HEK293 (cell line): ENCODE data around the gene NAP1L1.

ENCODE experiments used
- GFI1B ChIP-seq: fragments of 450-650 bp; formaldehyde crosslinking; IDR thresholded peaks from 2 replicates; pipeline ENCODE4 v1.5.1; 2016; ENCODE audit warnings: missing biosample characterization, missing genetic modification characterization
- GLIS1 ChIP-seq: fragments of 450-650 bp; formaldehyde crosslinking; IDR thresholded peaks from 2 replicates; pipeline ENCODE4 v1.5.1; 2016; ENCODE audit warnings: missing biosample characterization, missing genetic modification characterization
- HOXA7 ChIP-seq: sonication (generic); formaldehyde crosslinking; IDR thresholded peaks from 2 replicates; pipeline ENCODE4 v1.8.1; 2022; ENCODE audit warnings: missing genetic modification reagents, borderline replicate concordance
- KLF16 ChIP-seq: fragments of 450-650 bp; formaldehyde crosslinking; IDR thresholded peaks from 2 replicates; pipeline ENCODE4 v1.5.1; 2017; ENCODE audit warnings: missing biosample characterization, missing genetic modification characterization
- SALL2 ChIP-seq: fragments of 450-650 bp; formaldehyde crosslinking; IDR thresholded peaks from 2 replicates; pipeline ENCODE4 v1.5.0; 2017; ENCODE audit warnings: missing biosample characterization, mild to moderate bottlenecking, missing genetic modification characterization, borderline replicate concordance
- YY1 ChIP-seq: fragments of 450-650 bp; formaldehyde crosslinking; IDR thresholded peaks from 2 replicates; pipeline ENCODE4 v1.5.1; 2018; ENCODE audit warnings: missing biosample characterization, missing genetic modification characterization
- ZBTB20 ChIP-seq: fragments of 450-650 bp; formaldehyde crosslinking; IDR thresholded peaks from 2 replicates; pipeline ENCODE4 v1.5.1; 2016; ENCODE audit warnings: missing biosample characterization, missing genetic modification characterization
- ZFP41 ChIP-seq: fragments of 450-650 bp; formaldehyde crosslinking; IDR thresholded peaks from 2 replicates; pipeline ENCODE4 v1.5.1; 2016; ENCODE audit warnings: missing biosample characterization, missing genetic modification characterization, borderline replicate concordance
- ZNF114 ChIP-seq: fragments of 450-650 bp; formaldehyde crosslinking; IDR thresholded peaks from 2 replicates; pipeline ENCODE4 v1.5.0; 2017; ENCODE audit warnings: missing biosample characterization, missing genetic modification characterization
- ZNF140 ChIP-seq: fragments of 450-650 bp; formaldehyde crosslinking; IDR thresholded peaks from 2 replicates; pipeline ENCODE4 v1.5.1; 2016; ENCODE audit warnings: missing biosample characterization, missing genetic modification characterization
- ZNF239 ChIP-seq: fragments of 450-650 bp; formaldehyde crosslinking; IDR thresholded peaks from 2 replicates; pipeline ENCODE4 v1.5.1; 2016; ENCODE audit warnings: missing biosample characterization, missing genetic modification characterization
- ZNF248 ChIP-seq: fragments of 450-650 bp; formaldehyde crosslinking; IDR thresholded peaks from 2 replicates; pipeline ENCODE4 v1.5.1; 2017; ENCODE audit warnings: missing biosample characterization, missing genetic modification characterization
- ZNF366 ChIP-seq: fragments of 450-650 bp; formaldehyde crosslinking; conservative IDR thresholded peaks from 2 replicates; pipeline ENCODE4 v1.5.1; 2016; ENCODE audit warnings: missing biosample characterization, missing genetic modification characterization
- ZNF433 ChIP-seq: fragments of 450-650 bp; formaldehyde crosslinking; IDR thresholded peaks from 2 replicates; pipeline ENCODE4 v1.5.1; 2016; ENCODE audit warnings: missing biosample characterization, missing genetic modification characterization, low read depth
- ZNF473 ChIP-seq: fragments of 450-650 bp; formaldehyde crosslinking; IDR thresholded peaks from 2 replicates; pipeline ENCODE4 v1.5.1; 2017; ENCODE audit warnings: missing biosample characterization, missing genetic modification characterization
- ZNF514 ChIP-seq: fragments of 450-650 bp; formaldehyde crosslinking; IDR thresholded peaks from 2 replicates; pipeline ENCODE4 v1.5.1; 2016; ENCODE audit warnings: missing biosample characterization, missing genetic modification characterization
- ZNF521 ChIP-seq: fragments of 450-650 bp; formaldehyde crosslinking; IDR thresholded peaks from 2 replicates; pipeline ENCODE4 v1.5.1; 2017; ENCODE audit warnings: missing biosample characterization, mild to moderate bottlenecking, missing genetic modification characterization
- ZNF530 ChIP-seq: fragments of 450-650 bp; formaldehyde crosslinking; IDR thresholded peaks from 2 replicates; pipeline ENCODE4 v1.5.1; 2016; ENCODE audit warnings: low read depth, missing biosample characterization, missing genetic modification characterization
- ZNF549 ChIP-seq: fragments of 450-650 bp; IDR thresholded peaks from 2 replicates; pipeline ENCODE4 v1.5.1; 2018; ENCODE audit warnings: missing biosample characterization, missing genetic modification characterization, mild to moderate bottlenecking, inconsistent platforms, moderate library complexity
- ZNF560 ChIP-seq: fragments of 450-650 bp; formaldehyde crosslinking; IDR thresholded peaks from 2 replicates; pipeline ENCODE4 v1.5.1; 2017; ENCODE audit warnings: missing biosample characterization, missing genetic modification characterization, borderline replicate concordance
- ZNF585B ChIP-seq: fragments of 450-650 bp; formaldehyde crosslinking; IDR thresholded peaks from 2 replicates; pipeline ENCODE4 v1.5.1; 2016; ENCODE audit warnings: missing biosample characterization, missing genetic modification characterization
- ZNF664 ChIP-seq: fragments of 450-650 bp; formaldehyde crosslinking; IDR thresholded peaks from 2 replicates; pipeline ENCODE4 v1.5.1; 2016; ENCODE audit warnings: missing biosample characterization, missing genetic modification characterization
- ZNF768 ChIP-seq: fragments of 450-650 bp; formaldehyde crosslinking; IDR thresholded peaks from 2 replicates; pipeline ENCODE4 v1.5.1; 2018; ENCODE audit warnings: missing biosample characterization, mild to moderate bottlenecking, missing genetic modification characterization
- TF ChIP-seq, protein P1 (sequence below): fragments of 450-650 bp; formaldehyde crosslinking; IDR thresholded peaks from 2 replicates; pipeline ENCODE4 v1.5.1; 2017; ENCODE audit warnings: missing biosample characterization, missing genetic modification characterization
- TF ChIP-seq, protein P2 (sequence below): fragments of 450-650 bp; formaldehyde crosslinking; IDR thresholded peaks from 2 replicates; pipeline ENCODE4 v1.5.1; 2016; ENCODE audit warnings: missing biosample characterization, missing genetic modification characterization
- TF ChIP-seq, protein P3 (sequence below): fragments of 450-650 bp; formaldehyde crosslinking; IDR thresholded peaks from 2 replicates; pipeline ENCODE4 v1.5.1; 2017; ENCODE audit warnings: missing biosample characterization, missing genetic modification characterization
- TF ChIP-seq, protein P4 (sequence below): fragments of 450-650 bp; formaldehyde crosslinking; IDR thresholded peaks from 2 replicates; pipeline ENCODE4 v1.5.1; 2016; ENCODE audit warnings: missing biosample characterization, missing genetic modification characterization
- TF ChIP-seq, protein P5 (sequence below): fragments of 450-650 bp; formaldehyde crosslinking; IDR thresholded peaks from 2 replicates; pipeline ENCODE4 v1.5.1; 2016; ENCODE audit warnings: missing biosample characterization, missing genetic modification characterization
- TF ChIP-seq, protein P6 (sequence below): fragments of 450-650 bp; formaldehyde crosslinking; IDR thresholded peaks from 2 replicates; pipeline ENCODE4 v1.5.1; 2016; ENCODE audit warnings: missing biosample characterization, missing genetic modification characterization, low read depth

NAP1L1 gene

DNA sequence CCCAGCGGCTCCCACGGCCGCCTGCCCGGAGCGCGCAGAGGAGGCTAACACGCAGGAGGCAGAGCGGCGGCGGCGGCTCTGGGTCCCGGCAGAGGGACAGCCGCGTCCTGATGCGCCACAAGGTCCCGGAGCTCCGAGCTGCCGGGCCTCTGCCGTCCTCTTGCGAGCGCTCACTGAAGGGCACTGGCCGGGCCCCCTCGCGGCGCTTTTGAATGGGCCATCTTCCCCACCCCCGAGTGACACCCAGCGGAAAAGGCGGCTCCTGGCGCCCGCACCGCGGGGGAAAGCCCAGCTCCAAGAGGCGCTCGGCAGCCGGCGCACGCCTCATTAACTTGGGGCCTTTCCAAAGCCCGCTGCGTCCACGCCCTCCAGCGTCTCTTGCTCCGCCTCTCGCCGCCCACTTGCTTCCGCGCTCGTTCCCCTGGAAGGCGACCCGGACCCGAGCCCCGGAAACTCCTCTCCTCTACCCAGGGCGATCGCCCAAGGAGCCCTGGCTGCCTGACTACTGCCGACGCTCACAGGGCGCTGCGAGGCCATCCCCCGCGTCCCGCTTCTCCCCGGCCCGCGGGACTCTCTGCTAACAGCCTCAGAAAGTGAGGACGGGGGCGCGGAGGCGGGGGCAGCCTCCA is 53.0 kb downstream of the NAP1L1 start, which contains the start of gene PHLDA1 (continued):
- TF ChIP-seq ZNF114 (tag by site-specific recombination) (no peak), HOXA7 (CRISPR knock-in tag) (no peak), ZNF473 (tag by site-specific recombination) (no peak), ZNF433 (tag by site-specific recombination) (no peak), KLF16 (peak; percentile 70), ZNF549 (tag by site-specific recombination) (0 out of 2 replicates have a peak, but pooled peaks have one; percentile 10), ZNF560 (tag by site-specific recombination) (no peak), GLIS1 (peak; percentile 80), GFI1B (tag by site-specific recombination) (no peak), ZNF239 (tag by site-specific recombination) (no peak), ZFP41 (no peak), ZNF530 (no peak), ZNF585B (tag by site-specific recombination) (no peak), ZNF521 (tag by site-specific recombination) (no peak), ZNF366 (tag by site-specific recombination) (no peak), ZNF248 (no peak), ZBTB20 (tag by site-specific recombination) (peak; percentile 92), ZNF664 (tag by site-specific recombination) (no peak), ZNF514 (tag by site-specific recombination) (no peak), SALL2 (tag by site-specific recombination) (no peak), ZNF768 (tag by site-specific recombination) (no peak), YY1 (tag by site-specific recombination) (0 out of 2 replicates have a peak, but pooled peaks have one; percentile 17), ZNF140 (tag by site-specific recombination) (no peak)
- TF ChIP-seq, protein P1, sequence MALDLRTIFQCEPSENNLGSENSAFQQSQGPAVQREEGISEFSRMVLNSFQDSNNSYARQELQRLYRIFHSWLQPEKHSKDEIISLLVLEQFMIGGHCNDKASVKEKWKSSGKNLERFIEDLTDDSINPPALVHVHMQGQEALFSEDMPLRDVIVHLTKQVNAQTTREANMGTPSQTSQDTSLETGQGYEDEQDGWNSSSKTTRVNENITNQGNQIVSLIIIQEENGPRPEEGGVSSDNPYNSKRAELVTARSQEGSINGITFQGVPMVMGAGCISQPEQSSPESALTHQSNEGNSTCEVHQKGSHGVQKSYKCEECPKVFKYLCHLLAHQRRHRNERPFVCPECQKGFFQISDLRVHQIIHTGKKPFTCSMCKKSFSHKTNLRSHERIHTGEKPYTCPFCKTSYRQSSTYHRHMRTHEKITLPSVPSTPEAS (tag by site-specific recombination), result no peak
- TF ChIP-seq, protein P2, sequence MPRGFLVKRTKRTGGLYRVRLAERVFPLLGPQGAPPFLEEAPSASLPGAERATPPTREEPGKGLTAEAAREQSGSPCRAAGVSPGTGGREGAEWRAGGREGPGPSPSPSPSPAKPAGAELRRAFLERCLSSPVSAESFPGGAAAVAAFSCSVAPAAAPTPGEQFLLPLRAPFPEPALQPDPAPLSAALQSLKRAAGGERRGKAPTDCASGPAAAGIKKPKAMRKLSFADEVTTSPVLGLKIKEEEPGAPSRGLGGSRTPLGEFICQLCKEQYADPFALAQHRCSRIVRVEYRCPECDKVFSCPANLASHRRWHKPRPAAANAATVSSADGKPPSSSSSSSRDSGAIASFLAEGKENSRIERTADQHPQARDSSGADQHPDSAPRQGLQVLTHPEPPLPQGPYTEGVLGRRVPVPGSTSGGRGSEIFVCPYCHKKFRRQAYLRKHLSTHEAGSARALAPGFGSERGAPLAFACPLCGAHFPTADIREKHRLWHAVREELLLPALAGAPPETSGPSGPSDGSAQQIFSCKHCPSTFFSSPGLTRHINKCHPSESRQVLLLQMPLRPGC (tag by site-specific recombination), result no peak
- TF ChIP-seq, protein P3, sequence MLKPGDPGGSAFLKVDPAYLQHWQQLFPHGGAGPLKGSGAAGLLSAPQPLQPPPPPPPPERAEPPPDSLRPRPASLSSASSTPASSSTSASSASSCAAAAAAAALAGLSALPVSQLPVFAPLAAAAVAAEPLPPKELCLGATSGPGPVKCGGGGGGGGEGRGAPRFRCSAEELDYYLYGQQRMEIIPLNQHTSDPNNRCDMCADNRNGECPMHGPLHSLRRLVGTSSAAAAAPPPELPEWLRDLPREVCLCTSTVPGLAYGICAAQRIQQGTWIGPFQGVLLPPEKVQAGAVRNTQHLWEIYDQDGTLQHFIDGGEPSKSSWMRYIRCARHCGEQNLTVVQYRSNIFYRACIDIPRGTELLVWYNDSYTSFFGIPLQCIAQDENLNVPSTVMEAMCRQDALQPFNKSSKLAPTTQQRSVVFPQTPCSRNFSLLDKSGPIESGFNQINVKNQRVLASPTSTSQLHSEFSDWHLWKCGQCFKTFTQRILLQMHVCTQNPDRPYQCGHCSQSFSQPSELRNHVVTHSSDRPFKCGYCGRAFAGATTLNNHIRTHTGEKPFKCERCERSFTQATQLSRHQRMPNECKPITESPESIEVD (tag by site-specific recombination), result no peak
- TF ChIP-seq, protein P4, sequence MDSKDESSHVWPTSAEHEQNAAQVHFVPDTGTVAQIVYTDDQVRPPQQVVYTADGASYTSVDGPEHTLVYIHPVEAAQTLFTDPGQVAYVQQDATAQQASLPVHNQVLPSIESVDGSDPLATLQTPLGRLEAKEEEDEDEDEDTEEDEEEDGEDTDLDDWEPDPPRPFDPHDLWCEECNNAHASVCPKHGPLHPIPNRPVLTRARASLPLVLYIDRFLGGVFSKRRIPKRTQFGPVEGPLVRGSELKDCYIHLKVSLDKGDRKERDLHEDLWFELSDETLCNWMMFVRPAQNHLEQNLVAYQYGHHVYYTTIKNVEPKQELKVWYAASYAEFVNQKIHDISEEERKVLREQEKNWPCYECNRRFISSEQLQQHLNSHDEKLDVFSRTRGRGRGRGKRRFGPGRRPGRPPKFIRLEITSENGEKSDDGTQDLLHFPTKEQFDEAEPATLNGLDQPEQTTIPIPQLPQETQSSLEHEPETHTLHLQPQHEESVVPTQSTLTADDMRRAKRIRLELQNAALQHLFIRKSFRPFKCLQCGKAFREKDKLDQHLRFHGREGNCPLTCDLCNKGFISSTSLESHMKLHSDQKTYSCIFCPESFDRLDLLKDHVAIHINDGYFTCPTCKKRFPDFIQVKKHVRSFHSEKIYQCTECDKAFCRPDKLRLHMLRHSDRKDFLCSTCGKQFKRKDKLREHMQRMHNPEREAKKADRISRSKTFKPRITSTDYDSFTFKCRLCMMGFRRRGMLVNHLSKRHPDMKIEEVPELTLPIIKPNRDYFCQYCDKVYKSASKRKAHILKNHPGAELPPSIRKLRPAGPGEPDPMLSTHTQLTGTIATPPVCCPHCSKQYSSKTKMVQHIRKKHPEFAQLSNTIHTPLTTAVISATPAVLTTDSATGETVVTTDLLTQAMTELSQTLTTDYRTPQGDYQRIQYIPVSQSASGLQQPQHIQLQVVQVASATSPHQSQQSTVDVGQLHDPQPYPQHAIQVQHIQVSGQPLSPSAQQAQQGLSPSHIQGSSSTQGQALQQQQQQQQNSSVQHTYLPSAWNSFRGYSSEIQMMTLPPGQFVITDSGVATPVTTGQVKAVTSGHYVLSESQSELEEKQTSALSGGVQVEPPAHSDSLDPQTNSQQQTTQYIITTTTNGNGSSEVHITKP (tag by site-specific recombination), result peak; percentile 57
- TF ChIP-seq, protein P5, sequence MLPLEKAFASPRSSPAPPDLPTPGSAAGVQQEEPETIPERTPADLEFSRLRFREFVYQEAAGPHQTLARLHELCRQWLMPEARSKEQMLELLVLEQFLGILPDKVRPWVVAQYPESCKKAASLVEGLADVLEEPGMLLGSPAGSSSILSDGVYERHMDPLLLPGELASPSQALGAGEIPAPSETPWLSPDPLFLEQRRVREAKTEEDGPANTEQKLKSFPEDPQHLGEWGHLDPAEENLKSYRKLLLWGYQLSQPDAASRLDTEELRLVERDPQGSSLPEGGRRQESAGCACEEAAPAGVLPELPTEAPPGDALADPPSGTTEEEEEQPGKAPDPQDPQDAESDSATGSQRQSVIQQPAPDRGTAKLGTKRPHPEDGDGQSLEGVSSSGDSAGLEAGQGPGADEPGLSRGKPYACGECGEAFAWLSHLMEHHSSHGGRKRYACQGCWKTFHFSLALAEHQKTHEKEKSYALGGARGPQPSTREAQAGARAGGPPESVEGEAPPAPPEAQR, result no peak
- TF ChIP-seq, protein P6, sequence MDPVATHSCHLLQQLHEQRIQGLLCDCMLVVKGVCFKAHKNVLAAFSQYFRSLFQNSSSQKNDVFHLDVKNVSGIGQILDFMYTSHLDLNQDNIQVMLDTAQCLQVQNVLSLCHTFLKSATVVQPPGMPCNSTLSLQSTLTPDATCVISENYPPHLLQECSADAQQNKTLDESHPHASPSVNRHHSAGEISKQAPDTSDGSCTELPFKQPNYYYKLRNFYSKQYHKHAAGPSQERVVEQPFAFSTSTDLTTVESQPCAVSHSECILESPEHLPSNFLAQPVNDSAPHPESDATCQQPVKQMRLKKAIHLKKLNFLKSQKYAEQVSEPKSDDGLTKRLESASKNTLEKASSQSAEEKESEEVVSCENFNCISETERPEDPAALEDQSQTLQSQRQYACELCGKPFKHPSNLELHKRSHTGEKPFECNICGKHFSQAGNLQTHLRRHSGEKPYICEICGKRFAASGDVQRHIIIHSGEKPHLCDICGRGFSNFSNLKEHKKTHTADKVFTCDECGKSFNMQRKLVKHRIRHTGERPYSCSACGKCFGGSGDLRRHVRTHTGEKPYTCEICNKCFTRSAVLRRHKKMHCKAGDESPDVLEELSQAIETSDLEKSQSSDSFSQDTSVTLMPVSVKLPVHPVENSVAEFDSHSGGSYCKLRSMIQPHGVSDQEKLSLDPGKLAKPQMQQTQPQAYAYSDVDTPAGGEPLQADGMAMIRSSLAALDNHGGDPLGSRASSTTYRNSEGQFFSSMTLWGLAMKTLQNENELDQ (tag by site-specific recombination), result no peak
